Dedifferentiated amniotic fluid mesenchymal stem cell (primary cell): ENCODE results near the gene PIEZO2.
"Not testable (repeated sequence)": the region's sequence is repeated elsewhere in the genome, so short reads cannot be mapped to it uniquely, and the experiment has no call there.

Experiments used
- DNase-seq: peaks from one replicate; pipeline ENCODE4 v3.0.0-alpha.2; 2016; ENCODE audit errors: extremely low spot score

Gene PIEZO2

DNA sequence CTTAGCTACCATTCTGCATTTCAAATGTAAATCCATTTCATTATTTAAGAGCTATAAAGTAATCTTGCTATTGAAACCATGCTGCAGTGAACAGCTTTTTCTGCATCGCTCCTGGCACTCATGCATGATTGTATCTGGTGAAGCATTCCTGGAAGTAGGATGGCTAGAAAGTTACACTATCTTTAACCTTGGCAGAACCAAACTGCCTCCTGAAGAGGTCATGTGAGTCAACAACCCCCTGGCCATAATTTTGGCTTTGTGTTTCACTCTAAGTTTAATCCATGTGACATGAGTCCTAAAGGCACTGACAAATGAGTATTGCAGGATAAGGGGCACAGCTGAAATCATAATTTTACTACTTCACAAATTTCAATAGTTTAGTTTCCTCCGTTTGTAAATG is 526.4 kb downstream of the PIEZO2 start:
- DNase-seq = not testable (repeated sequence)

DNA sequence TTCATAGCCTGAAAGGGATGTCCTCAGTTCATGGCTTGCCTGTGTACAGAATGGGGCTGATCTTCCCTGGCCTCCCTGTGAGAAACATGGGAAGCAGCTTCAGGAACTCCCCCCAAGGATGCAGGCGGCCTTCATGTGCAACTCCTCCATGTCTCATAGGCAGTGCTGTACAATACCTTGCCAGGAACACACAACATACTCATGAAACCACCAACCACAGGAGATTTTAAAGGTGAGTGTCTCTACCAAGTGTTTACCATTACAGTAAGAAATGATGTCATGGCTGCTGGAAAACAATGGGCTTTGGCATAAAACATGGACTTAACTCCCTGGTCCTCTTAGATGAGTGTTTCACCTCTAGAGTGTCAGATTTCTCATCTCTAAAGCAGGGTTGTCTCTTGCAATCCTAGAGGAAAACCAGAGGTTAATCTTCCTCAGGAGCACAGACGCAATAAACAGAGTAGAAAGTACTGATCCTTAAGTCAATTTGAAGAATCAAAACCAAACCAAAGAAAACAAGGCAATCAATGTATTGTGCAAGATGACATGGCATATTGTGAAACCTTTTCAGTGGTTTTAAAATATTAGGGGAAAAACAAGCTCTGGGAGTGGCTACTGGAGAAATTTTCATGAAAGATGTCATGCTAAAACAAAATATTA is 528.6 kb downstream of the PIEZO2 start:
- DNase-seq = peak; percentile 20
